CD4-positive, alpha-beta T cell treated with Interleukin-12 subunit alpha and Interleukin-12 subunit beta, for 1 hour (primary cell): Measurements from ENCODE around the gene PRSS27.
"Not testable (repeated sequence)": the region's sequence is repeated elsewhere in the genome, so short reads cannot be mapped to it uniquely, and the experiment has no call there.

Experiments
- DNase-seq: peaks from one replicate; pipeline ENCODE4 v3.0.0-alpha.2; 2020

Gene PRSS27

DNA sequence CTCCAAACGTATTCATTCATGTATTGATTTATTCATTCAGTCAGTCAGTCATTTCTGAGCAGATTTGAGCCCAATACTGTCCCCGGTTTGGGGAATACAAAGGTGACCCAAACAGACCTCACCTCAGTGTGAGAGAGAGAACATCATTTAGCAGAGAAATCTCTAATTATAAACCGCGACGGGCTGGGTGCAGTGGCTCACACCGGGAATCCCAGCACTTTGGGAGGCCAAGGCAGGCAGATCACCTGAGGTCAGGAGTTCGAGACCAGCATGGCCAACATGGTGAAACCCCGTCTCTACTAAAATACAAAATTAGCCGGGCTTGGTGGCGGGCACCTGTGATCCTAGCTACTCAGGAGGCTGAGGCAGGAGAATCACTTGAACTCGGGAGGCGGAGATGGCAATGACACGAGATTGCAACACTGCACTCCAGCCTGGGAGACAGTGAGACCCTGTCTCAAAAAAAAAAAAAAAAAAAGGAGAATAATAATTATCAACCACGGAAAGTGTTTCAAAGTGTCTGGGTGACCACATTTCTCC lies 1.7 kb upstream of the PRSS27 start:
- DNase-seq: not testable (repeated sequence)

DNA sequence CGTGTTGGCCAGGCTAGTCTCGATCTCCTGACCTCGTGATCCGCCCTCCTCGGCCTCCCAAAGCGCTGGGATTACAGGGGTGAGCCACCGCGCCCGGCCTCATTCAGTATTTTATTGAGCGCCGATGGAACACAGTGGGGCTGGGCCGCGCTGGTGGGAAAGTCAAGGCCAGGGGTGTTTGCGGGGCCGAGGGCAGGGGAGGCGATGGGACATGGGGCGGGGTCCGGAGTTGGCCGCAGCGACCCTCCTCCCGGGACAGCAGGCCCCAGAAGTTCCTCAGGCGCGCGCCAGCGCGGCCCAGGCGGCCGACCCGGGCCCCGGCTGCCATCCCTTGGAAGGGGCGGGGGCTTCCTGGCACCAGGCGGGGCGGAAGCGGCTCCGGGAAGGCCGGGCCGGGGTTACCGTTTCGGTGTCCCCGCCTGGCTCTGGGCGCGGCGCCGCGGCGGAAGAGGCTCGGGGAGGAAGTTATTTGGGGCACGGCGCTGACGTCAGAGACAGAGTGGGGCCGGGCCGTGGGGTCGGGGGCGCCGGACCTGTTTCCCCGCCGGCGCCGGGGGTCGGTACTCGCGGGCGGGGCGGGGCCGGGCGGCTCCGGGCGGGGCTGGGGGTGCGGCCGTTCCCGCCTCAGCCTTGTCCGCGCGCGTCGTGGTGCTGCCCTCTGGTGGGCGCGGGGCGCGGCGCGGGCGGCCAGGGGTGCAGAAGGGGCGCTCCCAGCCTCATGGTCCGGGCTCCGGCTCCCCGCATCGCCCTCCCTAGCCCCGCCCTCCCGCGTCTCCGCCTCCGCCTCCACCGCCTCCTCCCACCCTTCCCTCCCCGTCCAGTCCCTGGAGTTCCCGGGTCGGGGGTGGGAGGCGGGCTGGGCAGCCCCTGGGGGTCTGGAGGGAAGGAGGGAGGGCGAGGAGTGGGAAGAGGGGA lies 952 bp upstream of the PRSS27 start:
- peak; percentile 91 for DNase-seq

DNA sequence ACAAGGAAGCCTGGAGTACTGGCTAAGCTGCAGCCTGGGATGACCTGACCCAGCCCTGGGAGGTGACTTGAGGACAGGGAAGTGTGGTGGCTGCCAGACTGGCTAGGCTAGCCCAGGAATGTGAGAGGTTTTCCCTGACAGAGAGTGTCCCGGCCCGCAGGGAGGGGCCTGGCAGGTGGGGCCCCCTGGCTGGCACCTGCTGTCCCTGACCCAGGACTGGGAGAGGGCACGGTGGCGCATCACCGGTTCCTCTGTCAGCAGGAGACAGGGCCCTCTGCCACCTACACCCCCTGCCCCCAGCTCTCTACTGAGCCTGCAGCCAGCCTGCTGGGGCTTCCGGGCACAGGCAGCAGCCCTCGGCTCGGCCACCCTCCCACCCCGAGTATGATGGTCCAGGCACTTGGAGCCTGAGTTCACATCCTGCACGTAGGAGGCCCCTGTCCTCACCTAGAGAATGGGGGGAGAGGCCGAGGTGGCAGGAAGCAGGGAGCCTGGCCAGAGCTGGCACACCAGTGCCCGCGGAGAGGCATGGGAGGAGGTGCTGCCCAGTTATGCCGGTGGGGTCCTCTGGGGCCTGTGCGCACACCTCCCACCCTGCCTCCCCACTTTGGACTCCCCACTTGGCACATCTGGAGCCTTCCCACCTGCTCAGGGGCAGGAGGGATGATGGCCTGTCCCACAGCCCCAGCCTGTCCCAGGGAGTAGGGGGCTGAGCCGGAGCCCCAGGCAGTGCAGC lies 528 bp downstream of the PRSS27 start:
- no peak for DNase-seq

DNA sequence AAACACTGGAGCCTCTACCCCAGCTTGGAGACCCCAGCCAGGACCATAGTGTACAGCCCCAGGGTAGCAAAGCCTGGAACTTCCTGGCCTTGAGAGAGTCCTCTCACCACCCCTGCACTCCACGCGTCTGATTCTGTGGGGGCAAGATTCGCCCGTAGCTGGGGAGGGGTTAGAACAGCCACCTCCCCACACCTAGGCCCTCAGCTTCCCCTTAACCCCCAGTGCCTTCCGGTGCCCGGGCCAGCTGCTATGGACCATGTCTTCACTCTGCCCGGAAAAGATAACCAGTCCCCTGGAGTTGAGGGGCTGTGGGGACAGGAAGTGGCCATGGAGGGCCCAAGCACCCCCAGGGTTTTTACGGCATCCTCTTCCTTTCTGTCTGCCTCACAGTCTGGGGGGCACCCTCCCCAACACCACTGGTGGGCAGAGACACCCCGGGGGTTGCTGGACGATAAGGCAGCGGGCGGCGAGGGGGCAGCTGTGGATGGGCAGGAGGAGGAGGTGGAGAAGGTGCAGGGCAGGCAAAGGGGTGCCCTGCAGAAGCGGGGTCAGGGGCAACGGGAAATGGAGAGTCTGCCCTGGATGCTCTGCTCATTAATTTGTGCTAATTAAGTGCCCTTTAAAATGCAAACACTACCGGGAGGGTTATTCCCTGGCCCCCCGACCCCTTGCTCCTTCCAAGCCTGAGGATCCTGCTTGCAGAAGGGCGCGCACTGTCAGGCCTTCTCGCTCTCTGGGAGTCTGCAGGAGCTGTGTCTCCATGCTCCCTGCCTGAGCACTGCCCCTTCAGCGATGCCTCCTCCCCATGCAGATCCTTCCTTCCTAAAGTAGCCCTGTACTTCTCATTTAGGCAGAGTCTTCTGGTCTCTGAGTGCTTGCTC lies 2.4 kb downstream of the PRSS27 start:
- no peak for DNase-seq

DNA sequence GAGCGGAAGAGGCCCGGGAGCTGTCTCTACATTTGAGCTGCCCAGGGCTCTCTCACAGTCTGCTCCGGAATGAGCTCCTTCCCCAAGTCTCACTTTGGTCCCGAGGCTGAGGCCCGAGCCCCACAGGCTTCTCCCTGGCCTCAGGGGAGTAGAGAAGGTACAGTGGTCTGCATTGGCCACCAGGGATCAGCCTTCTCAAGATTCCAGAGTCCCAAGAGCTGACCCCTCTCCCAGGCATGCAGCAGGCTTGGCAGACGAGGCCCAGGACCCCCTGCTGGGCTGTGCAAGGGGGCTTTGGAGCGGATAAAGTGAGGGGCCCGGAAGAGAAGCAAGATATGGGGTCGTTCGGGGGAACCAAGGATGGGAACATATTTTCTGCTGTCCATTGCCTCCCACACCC lies 3.1 kb downstream of the PRSS27 start:
- no peak for DNase-seq

DNA sequence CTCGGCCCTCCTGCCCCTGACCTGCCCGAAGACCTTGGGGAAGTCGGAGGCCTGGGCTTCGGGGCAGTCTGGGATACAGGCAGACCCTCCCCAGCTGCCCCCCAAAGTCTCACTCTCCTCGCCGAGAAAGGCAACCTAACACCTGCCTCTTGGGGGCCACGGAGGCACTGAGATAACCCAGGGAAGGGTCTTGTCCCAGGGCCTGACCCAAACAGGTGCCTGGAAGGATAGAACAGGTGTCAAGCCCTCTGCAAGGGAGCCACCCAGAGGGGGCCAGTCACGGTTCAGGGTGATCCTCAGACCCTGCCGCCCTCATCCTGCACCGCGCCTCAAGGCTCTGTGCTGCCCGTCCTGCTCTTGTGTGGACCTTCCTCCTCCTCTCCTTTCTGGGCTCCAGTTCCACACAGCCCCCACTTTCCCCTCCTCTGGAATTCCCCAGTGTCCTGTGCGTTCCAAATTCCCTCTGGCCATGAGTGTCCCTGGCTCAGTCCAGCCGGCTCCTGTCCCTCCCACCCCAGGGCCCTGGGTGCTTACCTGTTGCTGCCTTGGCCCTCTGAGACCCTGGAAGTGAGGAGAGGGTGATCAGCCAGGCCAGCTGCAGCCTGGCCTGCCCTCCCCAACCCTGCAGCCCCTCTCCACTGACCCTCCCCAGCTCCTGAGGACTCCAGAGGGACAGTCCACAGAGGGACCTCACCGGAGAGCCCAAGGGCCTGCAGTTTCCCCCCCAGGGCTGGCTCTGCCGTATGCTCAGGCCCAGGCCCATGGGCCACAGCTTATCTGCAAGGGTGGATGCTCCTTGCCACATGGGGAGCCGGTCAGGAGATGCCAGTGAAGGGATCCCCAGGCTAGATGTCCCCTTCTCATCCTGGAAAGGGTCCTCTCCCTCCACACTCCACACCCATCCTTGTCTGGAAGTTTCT lies 3.8 kb downstream of the PRSS27 start:
- DNase-seq: no peak

DNA sequence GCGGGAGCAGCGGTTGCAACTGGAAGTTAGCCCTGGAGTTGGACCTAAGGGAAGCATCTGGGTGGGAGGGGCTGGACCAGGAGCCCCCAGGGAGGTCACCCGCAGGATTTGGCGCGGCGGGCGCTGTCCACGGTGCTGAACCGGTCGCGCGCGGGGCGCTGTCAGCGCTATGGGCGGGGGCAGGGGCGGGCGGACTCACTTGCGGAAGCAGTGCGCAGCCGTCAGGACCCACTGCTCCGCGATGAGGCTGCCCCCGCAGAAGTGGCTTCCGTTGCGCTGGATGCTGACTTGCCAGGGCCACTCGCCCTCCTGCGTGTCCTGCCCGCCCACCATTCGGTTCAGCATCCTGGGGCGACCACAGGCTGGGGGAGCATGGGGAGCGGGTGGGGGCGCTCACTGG lies 4.5 kb downstream of the PRSS27 start:
- peak; percentile 84 for DNase-seq

DNA sequence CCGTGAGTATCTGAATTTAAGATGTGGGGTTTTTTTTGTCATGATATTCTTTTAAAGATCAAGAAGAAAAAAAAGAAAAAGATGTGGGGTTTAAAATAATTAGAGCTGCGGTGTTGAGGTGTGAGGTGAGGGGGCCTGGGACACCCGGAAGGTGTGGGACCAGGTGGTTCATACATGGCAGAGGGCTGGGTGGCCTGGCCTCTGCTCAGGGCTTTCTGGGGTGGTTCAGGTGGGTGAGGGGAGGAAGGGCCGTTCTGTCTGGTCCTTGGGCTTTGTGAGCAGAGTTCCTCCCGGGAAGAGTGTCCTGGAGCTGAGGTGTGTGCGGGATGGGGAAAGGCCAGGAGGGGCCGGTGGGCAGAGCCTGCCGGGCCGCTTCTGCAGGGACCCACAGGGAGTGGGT lies 5.0 kb downstream of the PRSS27 start:
- DNase-seq: no peak

DNA sequence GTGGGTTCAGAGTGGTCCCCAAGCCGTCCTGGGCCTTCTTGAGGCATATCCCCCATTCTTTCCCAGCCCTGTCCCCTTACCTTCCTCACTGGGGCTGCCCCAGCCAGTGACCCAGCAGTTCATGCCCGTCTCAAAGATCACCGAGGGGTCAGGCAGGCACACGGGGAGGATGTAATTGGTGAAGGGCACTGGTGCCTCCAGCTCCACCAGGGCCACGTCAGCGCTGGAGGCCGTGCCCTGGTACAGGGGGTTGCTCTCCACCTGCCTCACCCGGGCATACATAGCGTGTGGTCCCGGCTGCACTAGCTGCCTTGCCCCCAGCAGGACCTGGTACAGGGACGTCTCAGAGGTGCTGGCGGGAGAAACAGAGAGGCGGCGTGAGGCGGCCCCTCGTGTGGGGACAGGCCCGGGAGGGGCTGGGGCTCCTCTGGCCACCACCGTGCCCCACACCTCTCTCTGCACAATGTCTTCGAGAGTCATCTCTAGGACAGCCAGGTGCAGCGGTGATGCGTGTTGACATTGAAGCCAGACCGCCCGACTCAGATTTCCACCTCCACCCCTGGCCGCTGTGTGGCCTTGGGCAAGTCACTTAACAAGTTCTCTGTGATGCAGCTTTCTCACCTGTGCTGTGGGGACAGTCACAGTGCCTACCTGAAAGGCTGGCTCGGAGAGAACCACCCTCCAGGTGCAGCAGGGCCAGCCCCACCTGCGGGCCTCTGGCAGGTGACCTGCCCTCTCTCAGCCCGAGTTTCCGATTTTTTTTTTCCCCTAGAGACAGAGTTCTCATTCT lies 5.8 kb downstream of the PRSS27 start:
- DNase-seq: no peak

DNA sequence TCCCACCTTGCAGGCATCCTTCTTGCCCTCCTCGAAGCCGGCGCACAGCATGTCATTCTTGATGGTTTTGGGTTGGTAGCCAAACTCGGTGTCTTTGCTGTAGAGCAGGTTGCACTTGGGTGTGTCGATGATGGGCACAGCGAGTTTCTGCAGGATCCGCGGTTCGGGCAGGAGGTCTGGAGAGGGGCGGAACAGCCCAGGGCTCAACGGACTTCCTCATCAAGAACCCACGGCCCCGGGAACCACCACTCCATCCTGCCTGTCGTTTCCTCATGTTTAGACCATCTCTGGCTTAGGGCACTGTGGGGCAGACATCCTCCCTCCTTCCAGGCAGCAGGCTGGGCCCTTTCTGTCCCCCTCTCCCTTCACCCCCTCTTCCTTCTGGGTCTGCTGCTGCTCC lies 6.5 kb downstream of the PRSS27 start:
- no peak for DNase-seq

DNA sequence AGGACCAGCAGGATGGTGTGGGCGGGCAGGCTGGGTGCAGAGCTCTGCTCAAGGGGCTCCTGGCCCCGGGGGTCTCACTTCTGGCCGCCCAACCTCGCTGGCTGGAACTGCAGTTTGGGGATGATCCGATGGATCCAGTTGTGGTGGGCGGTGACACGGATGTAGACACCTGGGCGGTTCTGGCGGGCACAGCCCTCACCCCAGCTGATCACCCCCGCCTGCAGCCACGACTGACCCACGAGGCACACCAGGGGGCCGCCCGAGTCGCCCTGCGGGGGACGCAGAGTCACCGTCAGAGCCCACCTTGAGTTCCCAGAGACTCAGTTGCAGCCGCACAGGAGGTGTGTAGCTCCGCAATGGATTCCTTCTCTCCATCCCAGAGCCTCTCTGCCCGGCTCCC lies 7.5 kb downstream of the PRSS27 start:
- DNase-seq: no peak

DNA sequence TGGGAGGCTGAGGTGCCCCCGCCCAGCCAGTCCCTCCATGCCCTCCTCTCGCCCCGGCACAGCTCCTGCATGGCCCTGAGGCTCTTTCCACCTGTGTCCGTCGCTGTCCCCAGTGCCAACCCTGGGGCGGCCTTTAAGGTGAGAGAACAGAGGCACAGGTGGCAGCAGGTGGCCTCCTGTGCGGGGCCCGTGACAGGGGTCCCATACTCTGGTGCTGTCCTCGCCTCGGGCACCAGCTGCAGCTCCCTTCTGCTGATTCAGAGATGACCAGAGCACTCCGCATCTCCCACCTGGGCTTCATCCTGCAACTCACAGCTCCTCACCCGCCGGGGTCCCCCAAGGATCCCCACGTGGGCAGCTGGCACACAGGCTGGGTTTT lies 8.0 kb downstream of the PRSS27 start:
- no peak for DNase-seq

DNA sequence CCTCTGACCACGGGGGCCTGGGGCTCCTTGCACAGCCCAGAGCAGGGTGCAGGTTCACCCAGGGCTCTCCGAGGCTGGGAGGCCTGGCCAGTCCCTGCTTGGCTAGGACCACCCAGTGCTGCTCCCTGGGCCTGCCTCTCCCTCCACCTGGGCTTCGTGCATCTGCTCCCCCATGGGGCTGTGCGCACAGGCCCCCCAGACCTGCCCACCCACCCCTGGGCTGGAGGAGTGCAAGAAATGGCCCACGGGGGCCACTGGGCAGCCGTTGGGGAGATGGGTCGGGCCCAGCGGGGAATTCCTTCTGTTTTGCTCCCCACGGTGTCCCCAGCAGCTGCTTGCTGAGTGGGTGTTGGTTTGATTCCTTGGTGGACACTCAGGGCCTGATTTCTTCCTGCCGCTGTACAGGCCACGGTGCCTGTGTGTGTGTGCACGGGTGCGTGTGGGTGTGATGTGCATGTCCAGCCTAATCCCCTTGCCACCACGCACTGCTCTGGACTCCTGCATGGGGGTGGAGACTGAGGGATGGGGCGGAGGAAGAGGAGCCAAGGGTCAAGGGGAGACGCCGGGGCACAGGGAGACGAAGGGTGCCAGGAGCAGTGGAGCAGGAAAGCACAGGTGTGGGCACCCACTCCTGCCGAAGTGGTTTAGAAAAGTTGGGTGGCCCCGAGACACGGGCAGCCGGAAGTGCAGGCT lies 8.5 kb downstream of the PRSS27 start:
- no peak for DNase-seq

DNA sequence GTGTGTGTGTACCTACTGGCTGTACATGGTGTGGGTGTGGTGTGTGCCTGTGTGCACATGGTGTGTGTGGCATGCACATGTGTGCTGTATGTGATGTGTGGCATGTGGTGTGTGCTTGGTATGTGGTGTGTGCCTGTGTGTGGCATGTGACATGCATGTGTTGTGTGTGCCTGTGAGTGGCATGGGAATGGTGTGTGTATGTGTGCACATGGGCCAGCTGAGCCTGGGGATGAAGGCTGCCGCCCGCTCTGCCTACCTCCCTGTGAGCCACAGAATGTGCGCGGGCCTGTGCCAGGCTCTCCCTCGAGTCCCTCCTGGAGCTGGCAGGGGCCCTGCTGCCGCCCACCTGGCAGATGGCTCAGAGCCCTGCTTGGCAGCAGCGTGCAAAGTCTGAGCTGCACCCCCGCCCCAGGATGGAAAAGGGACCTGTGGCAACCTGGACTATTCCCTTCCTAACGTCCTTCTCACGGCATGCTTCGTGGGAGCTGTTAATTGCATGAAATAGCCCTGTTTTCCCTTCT lies 9.3 kb downstream of the PRSS27 start:
- no peak for DNase-seq

DNA sequence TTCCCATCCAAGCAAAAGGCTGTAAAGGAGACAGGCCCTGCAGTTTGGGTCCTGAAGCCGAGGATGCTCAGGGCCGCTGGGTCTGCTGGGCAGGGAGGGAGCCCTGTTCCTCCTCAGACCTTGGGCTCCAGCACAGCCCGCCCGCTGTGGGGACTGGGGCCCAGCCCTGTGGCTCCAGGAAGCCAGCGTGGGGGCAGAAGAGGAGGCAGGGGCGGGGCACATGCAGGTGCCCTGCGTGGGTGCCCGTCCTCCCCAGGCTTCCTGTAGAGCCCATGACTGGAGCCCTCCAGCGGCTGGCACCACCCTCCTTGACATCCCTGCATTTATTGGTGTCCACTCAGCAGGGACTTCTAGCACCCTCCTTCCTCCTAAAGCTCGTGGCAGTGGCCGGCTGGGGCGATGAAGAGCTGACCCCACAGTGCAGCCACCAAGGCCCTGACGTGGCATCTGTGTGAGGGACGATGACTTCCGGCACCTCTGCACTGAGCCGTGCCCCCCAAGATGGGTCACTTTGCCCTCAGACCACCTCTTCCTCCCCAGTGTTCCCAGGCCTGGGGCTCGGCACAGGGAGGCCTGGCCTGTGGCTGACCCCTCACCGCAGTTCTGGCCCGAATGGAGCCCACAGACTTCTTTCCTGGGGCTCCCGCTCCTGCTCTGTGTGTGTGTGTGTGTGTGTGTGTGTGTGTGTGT lies 9.9 kb downstream of the PRSS27 start:
- no peak for DNase-seq

DNA sequence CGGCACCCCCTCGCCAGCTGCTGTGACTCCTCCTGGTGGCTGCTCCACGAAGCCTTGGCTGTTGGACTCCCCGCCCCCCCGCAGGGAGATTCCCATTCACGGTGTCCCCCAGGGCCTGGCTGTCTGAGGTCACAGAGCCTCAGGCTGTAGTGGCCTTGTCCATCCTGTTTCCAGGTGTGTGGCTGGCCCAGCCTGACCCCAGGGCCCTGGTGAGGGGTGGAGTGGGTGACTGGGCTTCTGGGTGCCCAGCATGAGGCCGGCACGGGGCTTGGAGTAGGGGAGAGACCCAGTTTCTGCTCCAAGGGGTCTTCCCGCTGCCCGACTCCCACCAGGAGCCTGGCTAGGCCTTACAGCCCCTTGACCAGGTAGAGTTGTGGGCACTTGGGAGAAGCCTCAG lies 10.4 kb downstream of the PRSS27 start:
- DNase-seq: no peak

DNA sequence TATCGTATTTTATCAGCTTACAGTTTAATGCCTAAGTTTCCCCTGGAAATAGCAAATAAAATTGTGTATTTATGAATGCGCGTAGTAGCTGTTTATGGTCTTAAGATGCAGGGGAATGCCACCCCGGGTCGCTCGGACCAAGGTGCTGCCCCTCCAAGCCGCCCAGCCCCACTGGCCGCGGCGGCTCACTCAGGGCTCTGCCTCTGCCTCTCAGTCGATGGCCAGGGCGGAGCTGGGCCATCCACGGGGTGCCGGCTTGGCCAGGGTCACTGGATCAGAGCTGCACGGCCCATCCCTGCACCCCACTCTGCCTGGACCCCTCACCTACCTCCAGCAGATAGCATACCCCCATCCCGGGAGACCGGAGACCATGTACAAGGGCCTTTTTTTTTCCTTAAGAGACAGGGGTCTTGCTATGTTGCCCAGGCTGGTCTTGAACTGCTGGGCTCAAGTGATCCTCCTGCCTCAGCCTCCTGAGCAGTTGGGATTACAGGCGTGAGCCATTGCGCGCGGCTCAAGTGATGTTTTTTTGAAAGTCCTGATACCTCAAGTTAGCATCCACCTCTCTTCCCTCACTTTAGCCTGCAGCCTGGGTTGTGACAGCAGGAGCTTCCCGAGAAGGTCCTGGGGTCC lies 11.0 kb downstream of the PRSS27 start:
- DNase-seq: no peak

DNA sequence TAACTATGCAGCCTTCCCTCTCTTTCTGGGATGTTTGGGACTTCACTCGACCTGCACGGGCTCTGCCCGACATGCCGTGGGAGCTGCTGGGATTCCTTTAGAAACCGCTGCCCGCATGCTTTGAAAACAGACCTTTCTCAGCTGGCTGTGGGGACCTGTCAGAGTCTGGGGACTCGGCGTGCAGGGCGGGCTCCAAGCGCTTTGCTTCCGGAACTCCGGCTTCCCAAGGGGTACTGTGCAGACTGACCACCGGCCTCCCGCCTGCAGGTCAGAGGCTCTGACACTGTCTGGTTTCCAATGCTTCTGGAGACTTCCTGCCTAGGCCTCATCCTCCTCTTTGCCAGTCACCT lies 11.8 kb downstream of the PRSS27 start:
- no peak for DNase-seq
